Measurements from ENCODE around the gene SLC25A34.

Gene SLC25A34

DNA sequence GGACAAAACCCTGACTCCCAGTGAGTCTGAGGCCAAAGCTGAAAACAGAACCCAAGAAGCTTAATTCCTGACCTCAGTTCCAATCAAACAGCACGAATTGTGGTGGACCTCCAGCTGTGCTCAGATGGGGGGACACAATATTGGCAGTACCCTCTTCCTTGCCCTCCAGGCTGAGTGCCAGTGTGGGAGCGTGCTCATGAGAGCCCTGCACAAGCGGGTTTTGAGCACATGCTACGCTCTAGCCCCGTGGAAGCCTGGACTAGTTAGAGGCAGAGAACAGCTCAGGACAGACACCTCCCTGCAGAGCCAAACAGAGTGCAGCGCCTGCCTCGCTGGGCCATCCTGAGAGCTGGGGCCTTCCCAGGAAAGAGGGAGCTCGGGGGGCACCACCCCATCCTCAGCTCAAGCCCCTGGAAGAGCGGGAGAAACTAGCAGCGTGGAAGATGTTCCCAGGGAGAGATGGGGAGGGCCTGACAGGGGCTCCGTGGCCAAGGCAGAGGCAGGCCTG, 2.8 kb upstream of the SLC25A34 start:
- Histone ChIP-seq H3K36me3 (ENCODE audit: control insufficient read depth, low read length) (peaks cover 22% of the 10 kb centered on the region), H3K27ac (ENCODE audit: low read depth, low read length) (no peak overlapping the region), H4K20me1 (ENCODE audit: control insufficient read depth, insufficient read depth, low read depth, low read length) (no peaks in the 10 kb centered on the region), H3K4me3 (ENCODE audit: low read length) (no peak overlapping the region), H3K4me1 (ENCODE audit: control insufficient read depth, low read length) (no peaks in the 10 kb centered on the region), H3K27me3 (ENCODE audit: control insufficient read depth, low read length) (no peaks in the 10 kb centered on the region), H3K4me2 (ENCODE audit: low read length) (no peak overlapping the region), H3F3A (ENCODE audit: control insufficient read depth, insufficient read depth) (no peaks in the 10 kb centered on the region), H3K9me3 (ENCODE audit: control insufficient read depth, insufficient read depth, low read length) (no peaks in the 10 kb centered on the region), H3K79me2 (ENCODE audit: control insufficient read depth, low read length) (no peaks in the 10 kb centered on the region), H3K9me2 (replicated peaks; ENCODE audit: control insufficient read depth, low read length) (no peaks in the 10 kb centered on the region)
- TF ChIP-seq EZH2phosphoT487 (IDR thresholded peaks at IDR 0.05; ENCODE audit: borderline replicate concordance, low read length) (no peak), CTCF (IDR thresholded peaks at IDR 0.05; ENCODE audit: low read depth, low read length, poor library complexity, severe bottlenecking) (no peak)

DNA sequence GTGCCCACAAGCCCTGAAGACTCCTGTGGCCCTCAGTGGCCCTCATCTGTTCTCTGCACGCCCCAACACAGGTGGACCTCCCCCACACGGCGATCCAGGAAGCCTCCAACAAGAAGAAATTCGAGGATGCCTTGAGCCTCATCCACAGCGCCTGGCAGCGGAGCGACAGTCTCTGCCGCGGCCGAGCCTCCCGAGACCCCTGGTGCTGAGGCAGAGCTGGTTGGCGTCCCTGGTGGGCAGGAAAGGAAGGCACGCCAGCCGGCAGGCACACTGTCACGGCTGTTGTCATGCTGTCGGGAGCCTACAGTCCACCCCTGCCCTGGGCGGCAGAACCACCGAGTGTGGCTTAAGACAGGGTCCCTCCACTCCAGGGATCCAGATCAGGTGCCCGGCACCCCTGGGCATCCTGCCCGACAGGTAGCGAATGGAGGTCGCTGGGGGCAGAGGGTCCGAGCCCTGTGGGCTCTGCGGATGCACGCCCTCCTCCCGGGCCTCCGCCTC, 2.3 kb upstream of the SLC25A34 start:
- Histone ChIP-seq H3K4me2 (ENCODE audit: low read length) (no peak overlapping the region), H3K27ac (ENCODE audit: low read depth, low read length) (no peak overlapping the region), H3K4me1 (ENCODE audit: control insufficient read depth, low read length) (no peaks in the 10 kb centered on the region), H3K36me3 (ENCODE audit: control insufficient read depth, low read length) (peaks cover 20% of the 10 kb centered on the region; the same call in 1 of the 2 replicates), H3F3A (ENCODE audit: control insufficient read depth, insufficient read depth) (no peaks in the 10 kb centered on the region), H3K9me2 (replicated peaks; ENCODE audit: control insufficient read depth, low read length) (no peaks in the 10 kb centered on the region), H4K20me1 (ENCODE audit: control insufficient read depth, insufficient read depth, low read depth, low read length) (no peaks in the 10 kb centered on the region), H3K9me3 (ENCODE audit: control insufficient read depth, insufficient read depth, low read length) (no peaks in the 10 kb centered on the region), H3K27me3 (ENCODE audit: control insufficient read depth, low read length) (no peaks in the 10 kb centered on the region), H3K4me3 (ENCODE audit: low read length) (no peak overlapping the region), H3K79me2 (ENCODE audit: control insufficient read depth, low read length) (no peaks in the 10 kb centered on the region)
- no peak for TF ChIP-seq CTCF (IDR thresholded peaks at IDR 0.05; ENCODE audit: low read depth, low read length, poor library complexity, severe bottlenecking)
- TF ChIP-seq EZH2phosphoT487 (IDR thresholded peaks at IDR 0.05; ENCODE audit: borderline replicate concordance, low read length), result no peak

DNA sequence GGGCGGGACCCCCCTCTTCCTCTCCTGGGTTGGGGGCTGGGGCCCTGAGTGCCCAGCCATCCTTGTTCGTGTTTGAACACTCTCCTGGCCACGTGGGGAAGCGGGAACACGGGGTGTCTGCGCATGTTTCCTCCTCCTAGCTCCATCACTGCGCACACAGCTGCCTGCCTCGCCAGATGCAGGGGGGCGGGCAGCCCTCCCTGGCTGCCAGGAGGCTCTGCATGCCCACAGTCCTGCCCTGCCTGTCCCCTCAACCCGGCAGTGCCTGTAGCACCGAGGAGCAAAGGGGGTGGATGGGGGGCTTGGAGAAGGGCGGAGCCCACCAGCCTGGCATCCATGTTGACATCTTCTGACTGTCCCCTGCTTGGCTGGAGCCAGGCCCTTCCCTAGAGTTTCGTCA, 1.8 kb upstream of the SLC25A34 start:
- Histone ChIP-seq H3K36me3 (ENCODE audit: control insufficient read depth, low read length) (peaks cover 18% of the 10 kb centered on the region; the same call in 1 of the 2 replicates), H4K20me1 (ENCODE audit: control insufficient read depth, insufficient read depth, low read depth, low read length) (no peaks in the 10 kb centered on the region), H3K9me3 (ENCODE audit: control insufficient read depth, insufficient read depth, low read length) (no peaks in the 10 kb centered on the region), H3K4me2 (ENCODE audit: low read length) (no peak overlapping the region), H3K27me3 (ENCODE audit: control insufficient read depth, low read length) (no peaks in the 10 kb centered on the region), H3K9me2 (replicated peaks; ENCODE audit: control insufficient read depth, low read length) (no peaks in the 10 kb centered on the region), H3K27ac (ENCODE audit: low read depth, low read length) (no peak overlapping the region), H3K4me3 (ENCODE audit: low read length) (no peak overlapping the region), H3F3A (ENCODE audit: control insufficient read depth, insufficient read depth) (no peaks in the 10 kb centered on the region), H3K79me2 (ENCODE audit: control insufficient read depth, low read length) (no peaks in the 10 kb centered on the region), H3K4me1 (ENCODE audit: control insufficient read depth, low read length) (no peaks in the 10 kb centered on the region)
- no peak for TF ChIP-seq CTCF (IDR thresholded peaks at IDR 0.05; ENCODE audit: low read depth, low read length, poor library complexity, severe bottlenecking)
- TF ChIP-seq EZH2phosphoT487 (IDR thresholded peaks at IDR 0.05; ENCODE audit: borderline replicate concordance, low read length), result no peak

Measured in DOHH2 (cell line).